ENCODE results near the gene SMAD5. TPM values are rescaled to one million over a fixed set of nuclear protein-coding genes. Genes with fewer than 3 reads are reported as not detected.

The SMAD5 gene
- total and polyA plus RNA-seq, 2 of the 13 experiments (the other 11 are each of a cell fraction or from before 2014, with no cell fraction given): 27.2 to 48.5 TPM

- peaks cover 11% of the 10 kb centered on the region for H3K4me1 ChIP-seq (ENCODE audit: insufficient read depth, low read length)
- H4K20me1 ChIP-seq (ENCODE audit: insufficient read depth, low read length): no peaks in the 10 kb centered on the region
- peak; percentile 9 for DNase-seq (ENCODE audit: low spot score)
- intact Hi-C loops (cut with micrococcal nuclease; ENCODE audit: unreplicated experiment) (no loop called here), in situ Hi-C loops (cut with HindIII; ENCODE audit: extremely low pct_ligation_motif_present, low pct_unique_long_range_greater_than_20kb) (loop anchor here (25.0 kb wide), 1 partner anchor 547 kb away; no protein-coding TSS in a partner anchor)
- H3K36me3 ChIP-seq (replicated peaks in 1 of 2; ENCODE audit: control insufficient read depth in 1 of 2, insufficient read depth in 2 of 2, low read length in 2 of 2): no peaks in the 10 kb centered on the region
- FAIRE-seq: no peak
- no peak overlapping the region for H3K27ac ChIP-seq (ENCODE audit: extremely low read length, insufficient read depth, low read length)
- ATAC-seq: no peak; the same call in 2 of the 3 replicates
- no peak overlapping the region for H3K4me2 ChIP-seq (ENCODE audit: low read depth, low read length)
- ChIA-PET CTCF (ENCODE audit: low intra/inter-chr PET ratio, low total read pairs) (no interaction called here), POLR2A (no interaction called here)
- WGBS (ENCODE audit: low lambda C conversion rate): 29% methylated on average over 4 of the region's 5 CpGs
- H2AFZ ChIP-seq (ENCODE audit: low read length): no peak overlapping the region
- no peak overlapping the region for H3K4me3 ChIP-seq (replicated peaks in 1 of 3; ENCODE audit: insufficient read depth in 1 of 3, low read depth in 2 of 3, low read length in 3 of 3)
- TF ChIP-seq POLR2AphosphoS2 (IDR thresholded peaks at IDR 0.05; ENCODE audit: low read depth, low read length) (no peak), ATM (IDR thresholded peaks at IDR 0.05; ENCODE audit: borderline replicate concordance) (no peak), E2F2 (CRISPR knock-in tag; IDR thresholded peaks at IDR 0.05; ENCODE audit: borderline replicate concordance) (no peak), ZNF264 (CRISPR knock-in tag; IDR thresholded peaks at IDR 0.05) (peak; percentile 82; the same call in 1 of the 2 replicates), ZNF234 (CRISPR knock-in tag; conservative IDR thresholded peaks at IDR 0.05) (no peak), ZBTB2 (CRISPR knock-in tag; IDR thresholded peaks at IDR 0.05; ENCODE audit: low read depth) (no peak), ZNF121 (CRISPR knock-in tag; IDR thresholded peaks at IDR 0.05) (no peak), ZNF367 (CRISPR knock-in tag; IDR thresholded peaks at IDR 0.05; ENCODE audit: borderline replicate concordance) (no peak), ZNF12 (CRISPR knock-in tag; IDR thresholded peaks at IDR 0.05) (peak; percentile 94)
- no peaks in the 10 kb centered on the region for H3K9me3 ChIP-seq (ENCODE audit: low read length)
- no peaks in the 10 kb centered on the region for H3K27me3 ChIP-seq (ENCODE audit: control insufficient read depth in 1 of 2, insufficient read depth in 2 of 2, low read length in 2 of 2)
- no TSS peak for BruUV-seq (replicated peaks)
- H3K9ac ChIP-seq (ENCODE audit: insufficient read depth, low read depth, low read length): no peak overlapping the region
- H3K79me2 ChIP-seq (ENCODE audit: insufficient read depth, low read length): no peaks in the 10 kb centered on the region
These were observed 23.1 kb upstream of the SMAD5 start for GRCh38 chr5:136109453-136110135.

Measured in HepG2 (cell line).